NCI-H510A (cell line): ENCODE measurements around the gene HES1.

Experiments used
- DNase-seq: peaks from one replicate; lab custom pipeline; 2025; lab: John Stamatoyannopoulos, UW

The HES1 gene

DNA sequence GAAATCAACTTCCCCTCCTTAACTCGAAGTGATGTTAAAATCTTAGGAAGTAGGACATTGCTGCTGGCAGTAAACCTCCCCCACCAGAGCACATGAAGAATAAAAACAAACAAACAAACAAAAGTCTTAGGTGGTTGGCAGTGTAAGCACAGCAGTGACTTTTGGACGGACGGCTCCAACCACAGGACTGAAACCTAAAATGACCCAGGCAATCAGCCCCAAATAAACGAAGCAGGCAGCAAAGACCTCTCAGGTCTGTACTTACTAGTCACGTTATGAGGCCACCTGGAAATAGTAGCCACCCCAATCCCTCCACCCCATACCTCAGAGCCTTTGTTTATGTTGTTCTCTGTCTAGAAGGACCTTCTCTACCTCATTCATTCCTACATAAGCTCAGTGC lies 33.5 kb upstream of the HES1 start:
- no peak for DNase-seq

DNA sequence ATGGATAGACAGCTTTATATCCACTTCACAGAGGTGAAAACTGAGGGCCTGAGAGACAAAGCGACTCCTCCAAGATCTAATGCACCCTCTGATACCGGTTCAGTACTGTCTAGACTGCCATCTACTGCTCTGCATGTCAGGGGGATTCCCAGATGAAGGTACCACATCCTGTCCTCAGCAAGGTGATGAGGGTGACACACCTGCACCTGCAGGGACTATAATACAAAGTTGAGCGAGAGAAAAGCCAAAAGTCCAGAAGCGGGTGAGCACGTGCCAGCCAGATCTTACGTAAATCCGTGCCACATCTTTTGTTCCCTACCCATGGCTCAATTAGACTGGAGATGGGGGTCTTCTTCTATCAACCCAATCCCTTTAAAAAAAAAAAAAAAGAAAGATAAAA lies 32.4 kb upstream of the HES1 start:
- no peak for DNase-seq

DNA sequence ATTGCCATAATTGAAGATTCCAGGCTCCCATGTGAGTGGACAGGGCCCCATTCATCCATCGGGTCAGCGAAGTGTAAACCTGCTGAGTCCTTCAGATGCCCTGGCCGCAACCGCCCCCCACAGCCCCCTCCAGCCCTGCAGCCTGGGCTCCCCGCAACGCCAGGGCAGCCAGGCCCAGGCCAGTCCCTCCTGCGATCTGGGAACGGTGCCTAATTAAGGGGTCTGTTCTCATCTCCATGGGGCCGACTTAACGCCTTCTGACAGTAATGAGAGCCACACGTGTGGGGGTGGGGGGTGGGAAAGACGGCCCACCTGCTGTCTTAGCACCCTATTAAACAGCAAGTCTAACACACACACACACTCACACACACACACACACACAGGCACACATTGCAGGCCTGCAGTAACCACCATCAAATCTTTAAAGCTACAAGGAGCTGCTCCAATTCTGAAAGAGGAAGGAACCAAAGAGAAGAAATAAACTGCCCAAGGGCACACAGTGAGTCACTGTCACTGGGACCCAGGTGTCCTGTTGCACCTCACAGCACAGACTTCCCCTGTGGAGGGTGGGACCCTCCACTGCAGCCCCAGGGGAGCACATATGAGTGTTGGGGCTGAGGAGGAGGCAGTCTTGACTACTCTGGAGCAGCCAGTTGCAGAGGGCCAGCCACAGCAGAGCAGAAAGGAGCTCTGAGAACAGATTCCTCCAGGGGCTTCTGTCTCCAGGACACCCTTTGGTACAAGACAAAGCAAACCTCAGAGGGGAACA lies 31.8 kb upstream of the HES1 start:
- no peak for DNase-seq

DNA sequence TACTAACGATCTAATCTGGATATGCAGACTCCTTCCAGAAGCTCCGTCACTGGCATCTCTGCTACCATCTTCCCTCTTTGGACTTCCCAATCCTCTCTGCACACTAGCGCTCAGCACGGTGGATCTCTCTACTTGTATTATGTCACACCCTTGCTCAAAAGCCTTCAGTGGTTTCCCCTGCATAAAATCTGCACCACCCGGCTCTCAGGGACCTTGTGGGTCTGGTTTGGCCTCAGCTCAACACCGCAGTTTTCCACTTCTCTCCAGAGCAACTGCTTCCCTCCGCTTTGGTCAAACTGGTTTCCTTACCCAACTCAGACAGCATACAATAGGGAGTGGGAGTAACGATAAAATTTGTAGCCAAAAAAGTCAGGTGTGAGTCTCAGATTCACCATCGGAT lies 30.7 kb upstream of the HES1 start:
- DNase-seq, result no peak

DNA sequence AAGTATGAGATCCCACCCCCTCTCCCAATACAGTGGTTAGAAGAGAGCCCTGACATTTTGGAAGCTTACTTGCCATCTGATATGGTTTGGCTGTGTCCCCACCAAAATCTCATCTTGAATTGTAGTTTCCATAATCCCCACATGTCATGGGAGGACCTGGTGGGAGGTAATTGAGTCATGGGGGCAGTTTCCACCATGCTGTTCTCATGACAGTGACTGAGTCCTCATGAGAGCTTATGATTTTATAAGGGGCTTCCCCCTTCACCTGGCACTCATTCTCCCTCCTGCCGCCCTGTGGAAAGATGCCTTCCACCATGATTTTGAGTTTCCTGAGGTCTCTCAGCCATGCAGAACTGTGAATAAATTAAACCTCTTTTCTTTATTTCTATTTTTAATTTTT lies 28.8 kb upstream of the HES1 start:
- DNase-seq, result no peak

DNA sequence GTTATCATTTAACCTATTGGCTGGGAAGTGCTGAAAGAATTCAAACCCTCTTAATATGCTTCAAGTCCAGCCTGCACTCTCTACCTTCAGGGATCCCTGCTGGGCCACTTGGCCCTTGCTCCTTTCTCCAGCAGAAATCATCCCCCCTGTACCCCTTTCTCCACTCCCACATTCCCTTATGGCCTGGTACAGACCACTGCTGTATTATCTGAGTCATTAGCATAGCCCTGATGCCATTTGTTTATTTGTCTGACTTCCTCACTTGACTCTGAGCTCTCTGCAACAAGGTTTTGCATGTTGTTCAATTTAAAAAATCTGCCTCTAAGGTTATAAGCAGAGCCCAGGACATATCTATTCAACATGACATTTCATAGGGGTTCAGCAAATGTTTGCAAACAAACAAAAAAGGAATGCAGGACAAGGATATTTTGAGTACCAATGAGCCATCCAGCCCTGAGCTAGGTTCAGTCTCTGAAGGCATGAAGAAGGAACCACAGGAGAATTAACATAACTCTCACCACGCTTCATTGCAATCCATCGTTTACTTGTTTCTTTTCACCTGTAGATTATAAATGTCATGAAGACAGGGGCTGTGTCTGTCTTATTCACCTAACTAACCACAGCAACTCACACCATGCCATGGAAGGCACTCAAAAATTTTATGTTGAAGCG lies 26.6 kb upstream of the HES1 start:
- DNase-seq, result no peak

DNA sequence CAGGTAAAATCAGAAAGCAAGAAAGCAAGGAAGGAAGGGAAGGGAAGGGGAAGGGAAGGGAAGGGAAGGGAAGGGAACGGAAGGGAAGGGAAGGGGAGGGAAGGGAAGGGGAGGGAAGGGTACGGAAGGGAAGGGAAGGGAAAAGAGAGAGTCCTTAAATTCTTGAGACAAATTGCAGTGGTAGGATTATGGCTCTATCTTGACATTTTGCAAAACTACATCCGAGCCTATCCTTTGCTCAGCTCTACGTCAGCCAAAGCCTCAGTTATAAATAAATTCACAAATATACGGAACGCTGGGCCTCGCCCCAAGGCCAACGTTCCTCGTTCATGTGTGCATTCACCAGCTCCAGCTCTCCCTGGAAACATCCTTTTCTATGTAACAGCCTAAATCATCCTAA lies 25.5 kb upstream of the HES1 start:
- DNase-seq, result no peak

DNA sequence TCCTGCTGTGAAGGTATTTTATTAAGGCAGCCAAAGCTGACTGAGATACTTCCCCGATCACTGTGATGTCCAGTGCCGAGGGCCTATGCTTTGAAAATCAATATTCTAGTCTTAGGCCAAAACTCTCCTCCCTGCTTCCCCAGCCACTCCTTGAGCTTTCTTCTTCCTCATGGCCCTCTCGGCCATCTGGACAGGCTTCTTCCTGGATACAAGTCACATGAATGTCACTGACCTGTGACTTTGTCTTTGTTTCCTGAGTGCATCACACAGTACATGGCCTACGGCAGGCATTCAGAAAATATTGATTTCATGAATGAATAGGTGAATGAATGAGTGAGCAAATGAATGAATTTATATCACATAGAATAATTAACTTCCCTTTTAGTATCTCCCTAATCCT lies 24.6 kb upstream of the HES1 start:
- no peak for DNase-seq

DNA sequence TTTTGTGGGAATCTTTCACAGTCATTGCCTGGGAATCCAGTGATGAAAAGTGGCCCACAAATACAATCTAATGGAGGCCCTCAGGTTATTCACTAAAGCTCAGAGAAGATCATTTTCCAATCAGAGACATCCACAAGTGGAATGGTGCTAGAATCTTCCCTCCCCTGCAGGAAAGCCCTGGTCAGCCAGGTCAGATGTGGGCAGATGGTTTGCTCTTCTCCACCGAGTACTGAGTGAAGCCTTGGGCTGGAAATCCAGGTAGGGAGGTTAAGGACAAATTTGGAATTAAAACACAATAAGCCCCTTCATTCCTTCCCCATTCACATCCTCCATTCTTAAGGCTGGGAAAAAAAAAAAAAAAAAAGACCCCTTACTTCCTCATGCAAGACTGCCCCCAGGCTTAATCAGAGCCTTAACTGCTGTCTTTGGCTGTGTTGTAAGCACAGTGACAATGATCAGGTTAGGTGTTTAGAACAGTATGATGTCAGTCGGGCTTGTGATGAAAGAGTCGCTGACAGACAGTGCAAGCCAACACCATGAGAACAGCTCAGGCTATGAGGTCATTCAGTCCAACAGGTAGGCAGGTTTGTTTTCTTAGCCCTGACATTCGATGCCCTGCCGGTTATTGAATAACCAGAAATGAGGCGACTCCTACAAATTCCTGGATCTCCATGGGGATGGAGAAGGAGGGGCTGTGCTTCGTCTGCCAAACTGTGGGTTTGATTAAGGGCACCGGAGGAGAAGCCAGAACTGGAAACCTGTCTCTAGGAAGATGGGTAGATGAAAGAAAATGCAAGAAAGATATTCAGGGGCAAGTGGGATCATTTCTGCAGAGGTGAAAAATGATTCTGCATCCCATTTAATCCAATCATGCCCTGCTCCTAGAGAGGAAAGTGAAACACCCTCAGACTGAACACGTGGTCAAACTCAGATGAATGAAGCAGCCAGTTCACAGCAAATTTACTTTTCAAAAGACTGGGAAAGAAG lies 23.5 kb upstream of the HES1 start:
- DNase-seq, result peak; percentile 77

DNA sequence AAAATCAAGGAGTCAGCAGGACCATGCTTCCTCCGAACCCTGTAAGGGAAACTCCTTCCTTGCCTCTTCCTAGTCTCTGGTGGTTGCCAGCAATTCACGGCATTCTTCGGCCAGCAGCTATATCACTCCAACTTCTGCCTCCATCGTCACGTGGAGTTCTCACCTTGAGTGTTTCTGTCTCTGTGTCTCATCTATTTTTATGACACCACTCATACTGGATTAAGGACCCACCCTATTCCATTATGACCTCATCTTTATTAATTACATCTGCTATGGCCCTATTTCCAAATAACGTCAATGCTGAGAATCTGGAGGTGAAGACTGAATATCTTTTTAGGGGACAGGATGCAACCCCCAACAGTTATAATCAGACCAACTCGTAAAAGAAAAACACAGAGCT lies 21.8 kb upstream of the HES1 start:
- DNase-seq, result no peak

DNA sequence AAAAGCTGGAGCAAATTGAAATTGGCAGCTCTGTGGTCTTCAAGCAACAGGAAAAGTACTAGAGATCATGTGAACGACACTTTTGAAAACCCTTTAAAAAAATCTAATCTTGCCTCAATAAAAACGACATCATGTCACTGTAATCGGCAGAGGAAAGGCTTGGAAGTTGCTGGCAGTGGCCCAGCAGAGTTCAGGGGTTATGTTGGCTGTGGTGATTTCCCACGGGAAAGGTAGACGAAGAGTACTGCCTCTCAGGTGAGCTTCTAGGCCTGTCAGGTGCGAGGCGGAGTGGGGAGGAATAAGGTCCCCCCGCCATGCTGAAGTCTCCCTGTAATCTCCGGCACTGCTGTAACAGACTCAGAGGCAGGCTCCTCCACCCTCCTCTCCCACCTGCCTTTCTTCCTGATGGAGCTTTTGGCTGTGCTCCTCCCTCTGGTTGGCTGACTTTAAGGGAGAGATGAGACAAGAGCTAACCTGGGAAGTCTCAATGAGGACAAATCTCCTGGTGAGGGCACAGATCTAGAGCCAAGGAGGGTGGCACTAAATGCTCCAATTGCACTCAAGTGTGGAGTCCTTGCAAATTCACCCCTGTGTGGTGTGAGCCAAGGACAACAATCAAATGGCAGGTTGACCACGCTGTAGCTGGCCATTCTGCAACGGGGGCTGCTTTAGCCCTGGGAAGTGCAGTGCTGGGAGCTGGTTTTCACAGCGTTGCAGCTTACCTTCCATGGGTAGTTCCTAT lies 18.7 kb upstream of the HES1 start:
- DNase-seq, result no peak

DNA sequence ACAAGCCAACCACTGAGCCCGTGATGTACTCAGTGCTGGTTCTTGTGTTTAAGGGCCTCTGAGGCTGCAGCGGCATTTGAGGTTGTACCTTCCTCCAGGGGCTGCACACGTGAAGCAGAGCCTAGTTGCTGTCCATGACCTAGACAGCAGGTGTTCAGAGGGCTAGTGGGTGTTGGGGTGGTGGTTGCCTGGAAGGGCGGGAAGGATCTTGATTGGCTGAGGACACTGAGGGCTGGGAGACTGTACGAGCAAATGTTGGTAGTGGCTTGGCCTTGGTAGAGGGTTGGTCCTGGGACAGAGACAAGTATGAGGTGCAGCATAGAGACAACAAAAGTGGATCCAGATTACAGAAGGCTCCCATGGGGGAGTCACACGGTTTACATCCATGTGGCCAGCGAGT lies 17.0 kb upstream of the HES1 start:
- no peak for DNase-seq

DNA sequence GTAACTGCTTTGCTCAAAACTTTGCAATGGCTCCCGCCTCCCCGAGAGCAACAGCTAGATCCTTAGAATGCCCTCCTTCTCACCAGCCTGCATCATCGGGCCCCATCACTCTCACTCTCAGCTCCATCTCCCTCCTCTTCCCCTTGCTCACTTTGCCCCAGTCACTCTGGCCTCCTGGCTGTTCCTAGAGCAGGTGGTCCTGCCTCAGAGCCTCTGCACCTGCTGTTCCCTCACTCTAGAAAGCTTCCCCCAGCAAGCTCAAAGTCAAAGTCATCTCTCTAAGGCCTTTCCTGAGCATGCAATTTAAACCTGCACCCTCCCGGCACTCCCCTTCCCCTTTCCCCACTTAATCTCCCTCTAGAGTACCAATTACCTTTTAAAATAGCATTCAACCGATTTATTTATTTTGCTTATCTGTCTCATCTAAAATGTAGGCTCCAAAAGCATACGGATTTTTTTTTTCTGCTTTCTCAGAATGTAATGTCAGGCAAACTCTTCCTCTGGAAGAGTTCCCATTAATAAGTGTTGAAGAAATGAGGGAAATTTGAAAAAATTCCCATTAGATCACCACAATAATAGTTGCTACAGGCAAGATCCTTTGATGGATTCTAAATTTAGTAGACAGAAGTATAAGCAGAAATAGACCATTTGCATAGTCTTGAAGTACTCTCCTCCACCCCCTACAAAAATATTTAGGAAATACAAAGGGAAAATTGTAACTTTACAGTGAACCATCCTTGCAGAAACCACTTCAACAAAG lies 15.9 kb upstream of the HES1 start:
- DNase-seq, result no peak

DNA sequence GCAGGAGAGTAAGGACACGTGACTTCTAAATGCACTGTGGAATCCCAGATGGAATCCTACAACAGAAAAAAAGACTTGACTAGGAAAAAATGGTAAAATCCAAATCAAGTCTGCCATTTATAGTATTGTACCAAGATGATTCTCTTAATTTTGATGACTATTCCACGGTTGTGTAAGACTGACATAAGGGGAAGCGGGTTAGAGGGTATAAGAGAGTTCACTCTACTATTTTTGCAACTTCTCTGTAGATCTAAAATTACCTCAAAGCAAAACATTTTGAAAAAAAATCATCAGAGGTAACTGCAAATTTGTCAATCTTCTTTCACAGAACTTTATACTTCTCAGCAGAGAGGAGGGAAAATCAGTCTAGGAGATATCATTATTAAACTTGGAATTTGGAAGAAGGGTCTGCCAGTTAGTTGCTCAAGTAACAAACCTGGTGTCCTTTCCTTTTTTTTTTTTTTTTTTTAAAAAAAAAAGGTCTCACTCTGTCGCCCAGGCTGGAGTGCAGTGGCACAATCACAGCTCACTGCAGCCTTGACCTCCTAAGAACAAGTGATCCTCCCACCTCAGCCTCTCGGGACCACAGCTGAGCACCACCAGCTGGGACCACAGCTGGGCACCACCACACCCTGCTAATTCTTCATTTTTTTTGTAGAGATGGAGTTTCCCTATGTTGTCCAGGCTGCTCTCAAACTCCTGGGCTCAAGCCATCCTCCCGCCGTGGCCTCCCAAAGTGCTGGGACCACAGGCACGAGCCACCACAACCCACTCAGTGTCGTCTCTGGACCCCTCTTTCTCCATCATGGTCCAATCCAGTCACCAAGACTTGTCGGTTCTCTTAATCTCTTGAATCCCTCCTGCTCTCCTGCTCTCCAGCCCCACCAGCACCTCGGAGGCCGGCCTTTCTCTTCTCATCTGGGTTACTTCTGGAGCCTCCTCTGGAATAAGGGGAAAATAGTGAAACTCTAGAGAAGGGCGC lies 14.9 kb upstream of the HES1 start:
- DNase-seq, result no peak

DNA sequence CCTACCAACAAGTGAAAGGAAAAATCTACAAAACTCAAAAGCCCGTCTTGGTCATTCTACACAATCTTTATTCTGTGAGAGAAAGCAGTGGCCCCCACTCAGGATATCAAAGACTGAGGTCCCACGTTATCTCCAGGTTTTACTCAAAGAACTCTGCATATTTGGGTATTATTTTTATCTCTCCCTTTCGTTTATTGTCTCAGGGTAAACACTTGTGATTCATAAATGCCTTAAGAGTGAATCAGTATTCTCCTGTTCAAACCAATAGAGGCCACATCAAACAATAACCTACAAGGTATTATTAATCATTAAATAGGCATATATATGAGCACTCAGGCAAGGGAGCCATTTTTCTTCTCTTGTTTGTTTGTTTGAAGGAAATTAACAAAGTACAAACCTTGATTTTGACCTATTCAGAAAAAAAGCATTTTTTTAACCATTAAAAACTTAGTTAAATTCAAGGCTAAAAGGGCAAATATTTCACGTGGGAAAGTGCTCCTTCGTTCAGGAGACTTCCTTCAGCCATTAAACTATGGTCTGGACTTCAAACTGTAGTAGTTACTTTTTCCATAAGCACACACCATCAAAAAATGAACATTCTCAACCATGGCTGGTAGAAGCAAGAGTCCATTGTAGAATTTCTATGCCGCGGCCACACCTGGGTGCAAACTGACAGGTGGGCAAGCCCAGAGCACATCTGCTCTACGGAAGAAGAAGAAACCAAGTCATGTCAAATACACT lies 13.9 kb upstream of the HES1 start:
- no peak for DNase-seq

DNA sequence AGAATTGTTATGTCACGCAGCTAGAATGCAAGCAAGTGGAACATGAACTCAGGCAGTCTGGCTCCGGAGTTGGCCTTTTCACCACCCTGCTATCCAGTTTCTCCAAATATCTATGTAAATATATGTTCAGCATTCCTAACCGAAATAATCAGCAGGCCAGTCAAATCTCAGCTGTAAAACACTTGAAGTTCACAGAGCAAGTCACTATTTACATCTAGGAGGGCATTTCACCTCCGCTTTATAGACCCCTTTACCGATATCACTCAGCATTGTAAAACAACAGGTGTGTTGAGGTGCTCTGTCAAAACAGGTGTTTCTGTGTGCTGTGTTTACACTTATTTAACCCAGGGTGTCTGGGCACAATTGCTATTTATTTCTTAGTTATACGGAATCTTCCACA lies 12.2 kb upstream of the HES1 start:
- no peak for DNase-seq

DNA sequence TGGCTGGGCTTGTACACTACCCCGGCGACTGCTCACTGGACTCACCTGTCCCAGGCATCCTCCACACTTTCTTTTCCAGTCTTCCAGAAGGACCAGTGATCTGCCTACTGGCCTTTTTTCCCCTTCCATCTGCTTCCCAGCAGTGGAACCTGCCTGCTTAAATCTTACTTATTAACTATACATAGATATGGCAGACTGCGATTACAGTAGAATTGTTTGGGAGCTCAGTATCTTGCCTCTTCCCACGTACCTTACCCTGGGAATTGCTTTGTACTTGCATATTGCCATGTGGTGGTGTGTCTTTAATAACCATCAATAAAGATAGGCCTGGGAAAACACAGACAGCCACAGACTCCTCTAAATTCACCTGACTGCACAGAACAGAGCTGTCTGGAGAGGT lies 11.8 kb upstream of the HES1 start:
- DNase-seq, result no peak

DNA sequence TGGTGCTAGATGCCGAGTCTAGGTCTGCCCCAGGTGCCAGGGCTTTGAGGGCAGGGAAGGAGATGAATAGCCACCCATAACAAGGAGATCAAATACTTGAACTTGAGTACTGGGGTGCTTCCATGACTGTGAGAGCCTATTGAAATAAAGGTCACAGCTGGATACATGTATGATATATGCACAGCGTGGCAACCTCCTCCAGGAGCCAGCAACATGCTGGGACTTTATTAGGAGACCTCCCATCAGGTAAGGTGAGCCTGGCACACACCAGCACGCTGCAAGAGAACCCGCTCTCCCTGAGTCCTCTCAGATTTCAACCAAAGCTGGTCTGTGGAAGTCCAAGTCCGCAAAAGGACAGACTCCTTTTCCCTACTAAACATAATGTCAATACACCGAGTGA lies 10.5 kb upstream of the HES1 start:
- DNase-seq, result peak; percentile 84

DNA sequence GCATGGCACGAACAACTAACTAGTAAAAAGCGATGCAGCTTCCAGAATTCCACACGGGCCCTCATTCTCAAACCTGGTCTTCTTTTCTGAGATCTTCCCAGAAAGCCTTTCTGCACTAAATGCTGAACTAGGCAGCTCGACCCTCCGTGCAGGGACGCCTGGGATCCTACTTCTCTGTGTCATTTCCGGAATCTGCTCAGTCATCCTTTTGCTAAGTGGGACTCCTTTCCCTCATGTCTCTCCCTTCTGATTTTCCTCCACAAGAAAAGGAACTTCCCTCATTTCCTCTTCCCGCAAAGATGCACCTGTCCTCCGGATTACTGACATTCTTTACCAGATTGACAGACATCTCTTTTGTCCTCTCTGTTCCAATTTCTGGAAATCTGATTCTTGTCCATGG lies 9.2 kb upstream of the HES1 start:
- no peak for DNase-seq
